GM23338 (cell line): Measurements from ENCODE around the gene SORCS2. TPM values are rescaled to one million over a fixed set of nuclear protein-coding genes. Genes with fewer than 3 reads are reported as not detected.

Experiments used
- ATAC-seq: fragments of 200-7000 bp; cut with Tn5 transposase; 3 replicates; pipeline ENCODE4 v1.9.1; 2020
- DNase-seq: peaks from one replicate; pipeline ENCODE4 v3.0.0-alpha.2; 2015; ENCODE audit warnings: low spot score
- H2AFZ ChIP-seq: fragments of 200-600 bp; sonication (generic); 2 replicates; pipeline ENCODE4 v1.8.0; 2016; ENCODE audit warnings: antibody characterized with exemption, mild to moderate bottlenecking, moderate library complexity
- H3F3A ChIP-seq: fragments of 200-600 bp; sonication (generic); replicated peaks from 2 replicates; pipeline ENCODE4 v1.8.0; 2017; ENCODE audit warnings: antibody characterized with exemption, mixed run types, low read depth
- H3K27ac ChIP-seq: fragments of 200-600 bp; sonication (generic); 2 replicates; pipeline ENCODE4 v1.6.1; 2016; ENCODE audit warnings: low read depth
- H3K27me3 ChIP-seq: fragments of 200-600 bp; sonication (generic); 2 replicates; pipeline ENCODE4 v1.8.0; 2016; ENCODE audit warnings: mild to moderate bottlenecking, mixed run types, moderate library complexity; ENCODE audit not compliant: insufficient read depth
- H3K36me3 ChIP-seq: fragments of 200-600 bp; sonication (generic); 2 replicates; pipeline ENCODE4 v1.8.0; 2016; ENCODE audit warnings: mild to moderate bottlenecking; ENCODE audit not compliant: insufficient read depth
- H3K4me1 ChIP-seq: fragments of 200-600 bp; sonication (generic); 2 replicates; pipeline ENCODE4 v1.8.0; 2016; ENCODE audit warnings: mild to moderate bottlenecking, moderate library complexity; ENCODE audit not compliant: insufficient read depth
- H3K4me2 ChIP-seq: fragments of 200-600 bp; sonication (generic); 2 replicates; pipeline ENCODE4 v1.7.1; 2017; ENCODE audit warnings: mixed run types
- H3K4me3 ChIP-seq: fragments of 200-600 bp; sonication (generic); 2 replicates; pipeline ENCODE4 v1.6.1; 2016; ENCODE audit warnings: mixed run types
- H3K79me2 ChIP-seq: fragments of 200-600 bp; sonication (generic); replicated peaks from 2 replicates; pipeline ENCODE4 v1.8.0; 2017; ENCODE audit warnings: mild to moderate bottlenecking; ENCODE audit not compliant: insufficient read depth
- H3K9me2 ChIP-seq: fragments of 200-600 bp; sonication (generic); 2 replicates; pipeline ENCODE4 v1.8.0; 2017; ENCODE audit not compliant: insufficient read depth
- H4K20me1 ChIP-seq: fragments of 200-600 bp; sonication (generic); replicated peaks from 2 replicates; pipeline ENCODE4 v1.8.0; 2017; ENCODE audit warnings: mild to moderate bottlenecking; ENCODE audit not compliant: insufficient read depth
- H3K27ac Mint-ChIP-seq: 2 replicates; pipeline ENCODE4 v1.8.0; 2020; ENCODE audit warnings: inconsistent platforms, mild to moderate bottlenecking, moderate library complexity, mixed read lengths
- H3K27me3 Mint-ChIP-seq: 3 replicates; pipeline ENCODE4 v1.8.0; 2022; ENCODE audit warnings: low read depth, mild to moderate bottlenecking, moderate library complexity, mixed read lengths, inconsistent platforms; ENCODE audit not compliant: insufficient read depth, poor library complexity
- H3K36me3 Mint-ChIP-seq: 3 replicates; pipeline ENCODE4 v1.8.0; 2021; ENCODE audit warnings: low read depth, mild to moderate bottlenecking, inconsistent platforms, moderate library complexity, mixed read lengths
- H3K4me1 Mint-ChIP-seq: 3 replicates; pipeline ENCODE4 v1.8.0; 2020; ENCODE audit warnings: mild to moderate bottlenecking, inconsistent platforms, mixed read lengths
- H3K4me3 Mint-ChIP-seq: 3 replicates; pipeline ENCODE4 v1.8.0; 2021; ENCODE audit warnings: moderate library complexity, mild to moderate bottlenecking, inconsistent platforms, mixed read lengths
- H3K9me3 Mint-ChIP-seq: 3 replicates; pipeline ENCODE4 v1.8.0; 2020; ENCODE audit warnings: moderate library complexity, mild to moderate bottlenecking, inconsistent platforms, mixed read lengths
- CTCF ChIP-seq, 2 experiments: fragments of 200-600 bp in 1 of 2; sonication (generic) in 1 of 2; conservative IDR thresholded peaks; 2 replicates each; pipeline versions ENCODE4 v1.5.1 to v1.6.1; 2016 to 2017; ENCODE audit warnings: antibody characterized with exemption in 2 of 2, low read depth in 2 of 2, mild to moderate bottlenecking in 2 of 2, moderate library complexity in 1 of 2
- ETS1 ChIP-seq: IDR thresholded peaks from 2 replicates; pipeline ENCODE4 v1.6.1; 2016; ENCODE audit warnings: antibody characterized with exemption
- EZH2 ChIP-seq: fragments of 200-600 bp; sonication (generic); IDR thresholded peaks from one replicate; pipeline ENCODE4 v1.8.0; 2017; ENCODE audit warnings: antibody characterized with exemption, mild to moderate bottlenecking, low read depth; ENCODE audit not compliant: unreplicated experiment
- EZH2phosphoT487 ChIP-seq: fragments of 200-600 bp; sonication (generic); IDR thresholded peaks from one replicate; pipeline ENCODE4 v1.8.1; 2018; ENCODE audit warnings: antibody characterized with exemption; ENCODE audit not compliant: unreplicated experiment
- JUNB ChIP-seq: IDR thresholded peaks from one replicate; pipeline ENCODE4 v1.6.1; 2016; ENCODE audit warnings: antibody characterized with exemption; ENCODE audit not compliant: unreplicated experiment
- NANOG ChIP-seq: IDR thresholded peaks from 2 replicates; pipeline ENCODE4 v1.6.1; 2016; ENCODE audit warnings: antibody characterized with exemption, borderline replicate concordance
- POLR2AphosphoS5 ChIP-seq: IDR thresholded peaks from 2 replicates; pipeline ENCODE4 v1.6.1; 2016; ENCODE audit warnings: antibody characterized with exemption, low read depth
- REST ChIP-seq: IDR thresholded peaks from one replicate; pipeline ENCODE4 v1.6.1; 2018; ENCODE audit warnings: antibody characterized with exemption; ENCODE audit not compliant: unreplicated experiment
- STAT1 ChIP-seq: IDR thresholded peaks from one replicate; pipeline ENCODE4 v1.6.1; 2016; ENCODE audit warnings: antibody characterized with exemption; ENCODE audit not compliant: unreplicated experiment
- ZNF114 ChIP-seq: fragments of 250-450 bp; sonication (Bioruptor Pico); IDR thresholded peaks from 2 replicates; pipeline ENCODE4 v1.5.0; 2020; ENCODE audit warnings: mild to moderate bottlenecking, moderate library complexity
- ZNF331 ChIP-seq: fragments of 250-450 bp; sonication (Bioruptor Pico); IDR thresholded peaks from 2 replicates; pipeline ENCODE4 v1.5.0; 2020; ENCODE audit warnings: low read depth, mild to moderate bottlenecking, moderate library complexity
- ZNF462 ChIP-seq: fragments of 250-450 bp; sonication (Bioruptor Pico); IDR thresholded peaks from 2 replicates; pipeline ENCODE4 v1.5.0; 2020; ENCODE audit warnings: mild to moderate bottlenecking, moderate library complexity
- polyA plus RNA-seq: library from polyadenylated mRNA; unstranded; fragments of >200 nt; fragmentation: Nextera tagmentation; extraction: Ambion mirVana; gene quantifications from 2 replicates; pipeline ENCODE4 v1.2.1, GENCODE V29; 2016
- total RNA-seq: library from RNA; depleted of rRNA; stranded (reverse); fragments of >200 nt; shearing (Covaris generic); gene quantifications from 2 replicates; pipeline ENCODE4 v1.2.3, GENCODE V29; 2014

The SORCS2 gene
- total and polyA plus RNA-seq, 2 experiments from 2014 or later, result 0.47 to 2.4 TPM

- H3K4me3 Mint-ChIP-seq, result no peak overlapping the region
- H3K27me3 Mint-ChIP-seq, result peaks cover 15% of the 10 kb centered on the region
- no peak overlapping the region for H3K27ac Mint-ChIP-seq
- DNase-seq (no peak), ATAC-seq (no peak)
- no peak overlapping the region for H3K4me3 ChIP-seq
- H3F3A ChIP-seq, result no peaks in the 10 kb centered on the region
- no peaks in the 10 kb centered on the region; the same call in 2 of the 3 replicates for H3K9me3 Mint-ChIP-seq
- no peak overlapping the region for H3K4me2 ChIP-seq
- no peaks in the 10 kb centered on the region for H3K36me3 Mint-ChIP-seq
- H3K27me3 ChIP-seq, result no peaks in the 10 kb centered on the region
- H3K9me2 ChIP-seq, result no peaks in the 10 kb centered on the region
- TF ChIP-seq JUNB, result no peak
- TF ChIP-seq ZNF114 (CRISPR knock-in tag), result no peak
- TF ChIP-seq ETS1, result no peak
- TF ChIP-seq ZNF462 (CRISPR knock-in tag), result no peak
- TF ChIP-seq NANOG, result no peak
- TF ChIP-seq POLR2AphosphoS5, result no peak
- no peak for TF ChIP-seq STAT1
- no peak for TF ChIP-seq EZH2
- no peak for TF ChIP-seq CTCF (conservative IDR thresholded peaks at IDR 0.05; ENCODE audit: low read depth in 2 of 2)
- no peak for TF ChIP-seq EZH2phosphoT487
- no peak for TF ChIP-seq ZNF331 (CRISPR knock-in tag)
- no peak for TF ChIP-seq REST
- no peak overlapping the region for H2AFZ ChIP-seq
- H3K4me1 Mint-ChIP-seq, result peaks cover 37% of the 10 kb centered on the region
- no peak overlapping the region for H3K27ac ChIP-seq
- peaks cover 24% of the 10 kb centered on the region for H3K4me1 ChIP-seq
- H3K36me3 ChIP-seq, result no peaks in the 10 kb centered on the region
- no peaks in the 10 kb centered on the region for H4K20me1 ChIP-seq
- H3K79me2 ChIP-seq, result no peaks in the 10 kb centered on the region
Measured at GRCh38 chr4:7427831-7428260, 235.5 kb downstream of the SORCS2 start.
